C4-2B (cell line): ENCODE results near the gene EXOG.

Experiments
- H3K27ac ChIP-seq: fragments of 450-650 bp; 2 replicates; pipeline ENCODE4 v1.5.1; 2017
- ZFX ChIP-seq: fragments of 450-650 bp; IDR thresholded peaks from 2 replicates; pipeline ENCODE4 v1.6.1; 2017
- TF ChIP-seq, protein P1 (sequence below): fragments of 450-650 bp; conservative IDR thresholded peaks from 2 replicates; pipeline ENCODE4 v1.5.1; 2017; ENCODE audit warnings: mild to moderate bottlenecking

Gene EXOG

DNA sequence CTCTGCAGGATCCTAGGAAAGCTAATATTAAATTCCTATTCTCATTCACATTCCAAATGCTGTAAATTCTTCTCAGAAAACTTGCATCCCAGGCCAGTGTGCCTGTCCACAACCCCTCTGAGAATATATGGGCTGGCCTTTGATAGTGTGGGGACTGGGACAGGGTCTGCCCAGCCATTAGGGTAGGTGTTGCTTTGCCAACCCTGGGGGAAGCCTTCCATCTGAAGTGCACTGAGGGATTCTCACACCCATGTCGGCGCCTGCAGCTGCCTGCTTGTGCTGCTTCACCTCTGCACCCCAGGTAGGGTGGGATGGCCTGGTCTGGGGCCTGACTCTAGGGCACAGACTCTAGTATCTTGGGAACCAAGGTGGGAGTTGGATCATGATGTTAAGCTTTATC lies 15.2 kb upstream of the EXOG start:
- no peak for TF ChIP-seq ZFX
- TF ChIP-seq, protein P1, sequence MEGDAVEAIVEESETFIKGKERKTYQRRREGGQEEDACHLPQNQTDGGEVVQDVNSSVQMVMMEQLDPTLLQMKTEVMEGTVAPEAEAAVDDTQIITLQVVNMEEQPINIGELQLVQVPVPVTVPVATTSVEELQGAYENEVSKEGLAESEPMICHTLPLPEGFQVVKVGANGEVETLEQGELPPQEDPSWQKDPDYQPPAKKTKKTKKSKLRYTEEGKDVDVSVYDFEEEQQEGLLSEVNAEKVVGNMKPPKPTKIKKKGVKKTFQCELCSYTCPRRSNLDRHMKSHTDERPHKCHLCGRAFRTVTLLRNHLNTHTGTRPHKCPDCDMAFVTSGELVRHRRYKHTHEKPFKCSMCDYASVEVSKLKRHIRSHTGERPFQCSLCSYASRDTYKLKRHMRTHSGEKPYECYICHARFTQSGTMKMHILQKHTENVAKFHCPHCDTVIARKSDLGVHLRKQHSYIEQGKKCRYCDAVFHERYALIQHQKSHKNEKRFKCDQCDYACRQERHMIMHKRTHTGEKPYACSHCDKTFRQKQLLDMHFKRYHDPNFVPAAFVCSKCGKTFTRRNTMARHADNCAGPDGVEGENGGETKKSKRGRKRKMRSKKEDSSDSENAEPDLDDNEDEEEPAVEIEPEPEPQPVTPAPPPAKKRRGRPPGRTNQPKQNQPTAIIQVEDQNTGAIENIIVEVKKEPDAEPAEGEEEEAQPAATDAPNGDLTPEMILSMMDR, result no peak
- H3K27ac ChIP-seq, result no peak overlapping the region

DNA sequence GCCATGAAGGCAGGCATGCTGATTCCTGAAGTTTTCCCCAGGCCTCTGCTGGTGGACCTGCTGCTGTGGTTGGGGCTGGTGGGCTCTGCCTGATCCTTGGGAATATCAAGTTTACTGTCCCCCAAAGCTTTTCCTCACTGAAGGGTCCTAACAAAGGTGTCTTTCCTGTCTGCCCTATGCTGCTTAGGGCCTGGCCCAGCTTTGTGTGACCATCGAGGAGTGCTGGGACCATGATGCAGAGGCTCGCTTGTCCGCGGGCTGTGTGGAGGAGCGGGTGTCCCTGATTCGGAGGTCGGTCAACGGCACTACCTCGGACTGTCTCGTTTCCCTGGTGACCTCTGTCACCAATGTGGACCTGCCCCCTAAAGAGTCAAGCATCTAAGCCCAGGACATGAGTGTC lies 13.2 kb upstream of the EXOG start:
- no peak overlapping the region for H3K27ac ChIP-seq
- no peak for TF ChIP-seq ZFX
- TF ChIP-seq, protein P1, result no peak

DNA sequence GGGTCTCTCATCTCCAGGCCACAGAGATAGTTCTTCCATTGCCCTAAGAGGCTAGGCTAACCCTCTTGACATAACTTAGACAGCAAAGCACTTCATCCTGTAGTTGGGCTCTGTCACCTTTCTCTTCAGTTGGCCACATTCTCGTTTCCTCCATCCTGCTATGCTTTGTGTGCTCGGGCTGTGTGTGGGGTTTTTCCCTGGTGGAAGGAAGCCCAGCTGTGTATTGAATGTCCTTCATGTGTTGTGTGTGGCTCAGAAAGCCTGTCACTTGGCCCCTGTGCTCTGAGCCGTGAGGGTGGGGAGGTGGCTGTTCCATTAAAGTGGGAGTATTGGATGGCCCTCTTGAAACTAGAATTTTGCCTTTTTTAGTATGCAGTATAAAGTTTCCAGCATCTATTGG lies 8.8 kb upstream of the EXOG start:
- TF ChIP-seq, protein P1, result no peak
- TF ChIP-seq ZFX, result no peak
- no peak overlapping the region for H3K27ac ChIP-seq

DNA sequence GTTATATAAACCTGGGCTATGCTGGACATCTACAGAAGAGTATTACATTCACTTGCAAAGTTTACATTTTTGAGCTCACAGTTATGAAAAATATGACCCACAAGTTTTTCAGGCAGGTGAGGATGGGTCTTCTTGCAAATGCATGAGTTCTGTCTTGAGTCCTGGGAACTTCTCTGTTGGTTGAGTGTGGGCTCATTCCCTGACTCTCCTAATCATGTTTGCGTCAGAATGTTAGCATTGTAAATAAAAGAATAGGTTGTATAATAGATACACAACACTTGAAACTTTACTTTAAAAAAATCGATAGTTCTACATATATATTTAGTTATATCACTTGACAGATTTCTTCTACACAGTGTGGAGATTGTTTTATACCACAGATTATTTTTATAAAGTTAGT lies 7.2 kb upstream of the EXOG start:
- no peak overlapping the region for H3K27ac ChIP-seq

DNA sequence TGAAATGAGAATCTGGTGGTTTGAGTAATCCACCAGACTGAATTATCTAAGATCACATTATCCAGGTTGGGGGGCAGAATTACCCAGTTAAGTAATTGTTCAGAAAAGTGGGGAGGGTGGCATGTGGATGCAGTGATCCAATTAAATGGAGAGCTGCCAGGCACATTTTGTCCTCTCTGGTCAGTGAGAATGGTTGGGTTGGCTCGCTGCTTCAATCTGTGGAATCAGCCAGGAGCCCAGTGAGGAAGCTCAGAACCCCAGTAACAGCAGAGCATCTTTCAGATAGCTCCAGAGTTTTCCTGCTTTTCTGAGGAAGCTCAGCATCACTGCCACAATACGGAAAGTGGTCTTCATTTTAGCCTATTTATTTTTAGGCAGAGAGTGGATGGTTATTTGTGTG lies 6.4 kb upstream of the EXOG start:
- H3K27ac ChIP-seq, result no peak overlapping the region
- TF ChIP-seq, protein P1, result no peak
- TF ChIP-seq ZFX, result no peak

More for the DNA sequence above, 7.2 kb upstream of the EXOG start:
- no peak for TF ChIP-seq ZFX
- TF ChIP-seq, protein P1, result no peak

DNA sequence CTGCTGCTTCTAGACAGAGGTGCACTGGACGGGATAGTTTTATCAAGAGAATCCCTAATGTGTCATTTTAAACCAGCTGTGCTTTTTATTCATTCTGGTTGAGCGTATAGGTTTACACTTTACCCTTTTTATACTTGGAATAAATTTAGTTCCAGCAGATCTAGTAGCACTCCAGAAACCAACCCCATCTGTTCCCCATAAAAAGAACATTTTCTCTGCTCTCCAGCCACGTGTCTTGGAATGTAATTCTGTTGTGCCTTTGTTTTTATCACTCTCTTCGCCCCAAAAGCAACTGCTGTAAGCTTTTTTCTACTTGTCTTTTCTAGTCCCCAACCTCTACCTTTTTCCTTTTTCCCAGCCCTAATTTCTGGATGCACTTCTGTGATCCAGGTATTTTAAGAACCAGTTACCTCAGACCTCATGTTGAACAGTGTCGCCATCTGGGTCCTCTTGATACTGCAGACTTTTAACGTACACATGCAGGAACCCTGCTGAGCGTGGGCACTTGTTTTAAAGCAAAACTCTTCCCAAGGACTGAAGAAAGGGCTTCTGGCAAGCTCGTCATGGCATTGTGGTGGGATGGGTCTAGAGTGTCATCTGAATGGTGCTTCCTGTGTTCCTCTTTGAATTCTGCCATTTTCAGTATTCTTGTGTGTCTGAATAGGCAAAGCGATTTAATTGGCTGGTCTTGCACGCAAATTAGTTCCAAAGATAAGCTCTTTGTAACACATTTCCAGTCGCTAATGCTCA lies 5.7 kb upstream of the EXOG start:
- TF ChIP-seq ZFX, result no peak
- TF ChIP-seq, protein P1, result no peak
- H3K27ac ChIP-seq, result no peak overlapping the region

DNA sequence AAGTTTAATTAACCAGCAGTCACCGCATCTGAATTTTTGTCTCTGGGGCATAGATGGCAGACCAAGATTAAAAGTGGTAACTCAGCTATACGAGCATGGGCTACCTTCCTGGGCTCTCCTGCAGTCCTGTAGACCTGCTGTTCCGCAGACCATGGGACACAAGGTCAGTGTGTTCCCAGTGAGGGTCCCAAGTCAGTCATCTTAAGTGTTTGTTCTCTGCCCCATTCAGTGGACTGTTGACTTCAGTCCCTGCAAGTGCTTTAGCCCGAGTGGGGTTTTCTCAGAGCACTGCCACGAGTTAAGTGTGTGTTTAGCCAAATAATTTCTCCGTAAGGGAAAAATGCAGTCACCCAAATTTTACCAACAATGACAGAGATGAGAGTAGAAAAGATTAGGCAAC lies 4.9 kb upstream of the EXOG start:
- TF ChIP-seq ZFX, result no peak
- TF ChIP-seq, protein P1, result no peak
- no peak overlapping the region for H3K27ac ChIP-seq
